Hepatocyte (in vitro differentiated cells): Measurements from ENCODE around the gene PPP1CA.

Source experiments
- CTCF ChIP-seq: fragments of 200-600 bp; sonication (generic); IDR thresholded peaks from 2 replicates; pipeline ENCODE4 v1.5.1; 2016; ENCODE audit warnings: antibody characterized with exemption, mild to moderate bottlenecking; ENCODE audit not compliant: poor library complexity
- EZH2 ChIP-seq: fragments of 200-600 bp; sonication (generic); IDR thresholded peaks from 2 replicates; pipeline ENCODE4 v1.6.1; 2016; ENCODE audit warnings: antibody characterized with exemption, mild to moderate bottlenecking, borderline replicate concordance
- EZH2phosphoT487 ChIP-seq: fragments of 200-600 bp; sonication (generic); IDR thresholded peaks from one replicate; pipeline ENCODE4 v1.6.1; 2018; ENCODE audit warnings: antibody characterized with exemption, mild to moderate bottlenecking, low read depth, moderate library complexity; ENCODE audit not compliant: unreplicated experiment, severe bottlenecking

- TF ChIP-seq CTCF: no peak
- TF ChIP-seq EZH2phosphoT487: no peak
- TF ChIP-seq EZH2: no peak
These were observed 33.0 kb downstream of the PPP1CA start for GRCh38 chr11:67368621-67369020.
